Measurements from ENCODE around the gene CDKAL1. TPM values are rescaled to one million over a fixed set of nuclear protein-coding genes. Genes with fewer than 3 reads are reported as not detected.

CDKAL1 gene
- total and polyA plus RNA-seq, 2 experiments from 2014 or later = 14.4 to 19.5 TPM

GRCh38 chr6:20620043-20620442 is 85.8 kb downstream of the CDKAL1 start:
- H4K20me1 ChIP-seq (ENCODE audit: insufficient read depth, poor library complexity, severe bottlenecking) = no peaks in the 10 kb centered on the region
- no peaks in the 10 kb centered on the region for H3K4me1 ChIP-seq (ENCODE audit: insufficient read depth)
- no peaks in the 10 kb centered on the region for H3K9me3 ChIP-seq (ENCODE audit: low read depth)
- 85% methylated on average over 2 of the region's 2 CpGs for WGBS (ENCODE audit: low lambda C conversion rate, missing lambda C conversion rate)
- H2AFZ ChIP-seq = no peak overlapping the region
- no peaks in the 10 kb centered on the region for H3K27me3 ChIP-seq
- H3K4me3 ChIP-seq = no peak overlapping the region
- DNase-seq (ENCODE audit: low spot score) = no peak
- no peaks in the 10 kb centered on the region for H3K36me3 ChIP-seq (replicated peaks; ENCODE audit: insufficient read depth, low read depth)
- no peak overlapping the region for H3K27ac ChIP-seq
- H3K79me2 ChIP-seq = no peaks in the 10 kb centered on the region
- no peaks in the 10 kb centered on the region for H3K9me2 ChIP-seq (replicated peaks; ENCODE audit: insufficient read depth)
- no peak for TF ChIP-seq EZH2phosphoT487 (IDR thresholded peaks at IDR 0.05; ENCODE audit: low read depth, severe bottlenecking, unreplicated experiment)
- no peak for TF ChIP-seq EZH2 (IDR thresholded peaks at IDR 0.05; ENCODE audit: borderline replicate concordance)
- TF ChIP-seq CTCF (IDR thresholded peaks at IDR 0.05; ENCODE audit: poor library complexity) = no peak
- no peak overlapping the region for H3K4me2 ChIP-seq

- Histone ChIP-seq H3K9me3 (ENCODE audit: low read depth) (no peaks in the 10 kb centered on the region), H3K4me1 (ENCODE audit: insufficient read depth) (no peaks in the 10 kb centered on the region), H3K27ac (no peak overlapping the region), H3K4me2 (no peak overlapping the region), H3K4me3 (no peak overlapping the region), H3K79me2 (no peaks in the 10 kb centered on the region), H2AFZ (no peak overlapping the region), H4K20me1 (ENCODE audit: insufficient read depth, poor library complexity, severe bottlenecking) (no peaks in the 10 kb centered on the region), H3K36me3 (replicated peaks; ENCODE audit: insufficient read depth, low read depth) (no peaks in the 10 kb centered on the region), H3K27me3 (no peaks in the 10 kb centered on the region), H3K9me2 (replicated peaks; ENCODE audit: insufficient read depth) (no peaks in the 10 kb centered on the region)
- no peak for DNase-seq (ENCODE audit: low spot score)
- TF ChIP-seq CTCF (IDR thresholded peaks at IDR 0.05; ENCODE audit: poor library complexity) = no peak
- no peak for TF ChIP-seq EZH2 (IDR thresholded peaks at IDR 0.05; ENCODE audit: borderline replicate concordance)
- TF ChIP-seq EZH2phosphoT487 (IDR thresholded peaks at IDR 0.05; ENCODE audit: low read depth, severe bottlenecking, unreplicated experiment) = no peak
Observed at GRCh38 chr6:20623761-20624160, 89.5 kb downstream of the CDKAL1 start.

GRCh38 chr6:20626165-20626564 is 91.9 kb downstream of the CDKAL1 start:
- H3K4me3 ChIP-seq = no peak overlapping the region
- no peaks in the 10 kb centered on the region for H3K79me2 ChIP-seq
- no peaks in the 10 kb centered on the region for H4K20me1 ChIP-seq (ENCODE audit: insufficient read depth, poor library complexity, severe bottlenecking)
- no peak overlapping the region for H2AFZ ChIP-seq
- no peak for DNase-seq (ENCODE audit: low spot score)
- no peaks in the 10 kb centered on the region for H3K4me1 ChIP-seq (ENCODE audit: insufficient read depth)
- no peak overlapping the region for H3K4me2 ChIP-seq
- no peak overlapping the region for H3K27ac ChIP-seq
- no peaks in the 10 kb centered on the region for H3K27me3 ChIP-seq
- no peaks in the 10 kb centered on the region for H3K9me3 ChIP-seq (ENCODE audit: low read depth)
- H3K36me3 ChIP-seq (replicated peaks; ENCODE audit: insufficient read depth, low read depth) = no peaks in the 10 kb centered on the region
- H3K9me2 ChIP-seq (replicated peaks; ENCODE audit: insufficient read depth) = no peaks in the 10 kb centered on the region
- TF ChIP-seq EZH2 (IDR thresholded peaks at IDR 0.05; ENCODE audit: borderline replicate concordance) (no peak), EZH2phosphoT487 (IDR thresholded peaks at IDR 0.05; ENCODE audit: low read depth, severe bottlenecking, unreplicated experiment) (no peak), CTCF (IDR thresholded peaks at IDR 0.05; ENCODE audit: poor library complexity) (no peak)

GRCh38 chr6:20629509-20629908 is 95.3 kb downstream of the CDKAL1 start:
- Histone ChIP-seq H4K20me1 (ENCODE audit: insufficient read depth, poor library complexity, severe bottlenecking) (no peaks in the 10 kb centered on the region), H3K4me2 (no peak overlapping the region)
- WGBS (ENCODE audit: low lambda C conversion rate, missing lambda C conversion rate) = 100% methylated on average over 1 of the region's 1 CpG

More at GRCh38 chr6:20629509-20629908, 95.3 kb downstream of the CDKAL1 start:
- DNase-seq (ENCODE audit: low spot score) = no peak
- Histone ChIP-seq H3K9me2 (replicated peaks; ENCODE audit: insufficient read depth) (no peaks in the 10 kb centered on the region), H3K79me2 (no peaks in the 10 kb centered on the region), H3K9me3 (ENCODE audit: low read depth) (no peaks in the 10 kb centered on the region), H3K27me3 (no peaks in the 10 kb centered on the region), H3K4me3 (no peak overlapping the region), H3K36me3 (replicated peaks; ENCODE audit: insufficient read depth, low read depth) (no peaks in the 10 kb centered on the region), H3K4me1 (ENCODE audit: insufficient read depth) (no peaks in the 10 kb centered on the region), H2AFZ (no peak overlapping the region), H3K27ac (no peak overlapping the region)
- no peak for TF ChIP-seq EZH2 (IDR thresholded peaks at IDR 0.05; ENCODE audit: borderline replicate concordance)
- no peak for TF ChIP-seq EZH2phosphoT487 (IDR thresholded peaks at IDR 0.05; ENCODE audit: low read depth, severe bottlenecking, unreplicated experiment)
- no peak for TF ChIP-seq CTCF (IDR thresholded peaks at IDR 0.05; ENCODE audit: poor library complexity)

Data from hepatocyte (in vitro differentiated cells).